ENCODE results near the gene PAK6. TPM values are rescaled to one million over a fixed set of nuclear protein-coding genes. Genes with fewer than 3 reads are reported as not detected.

Gene PAK6
- polyA plus RNA-seq, 3 donors = 6.8 to 8.0 (median 7.7) TPM

GRCh38 chr15:40240619-40241221 is 1.9 kb downstream of the PAK6 start:
- DNase-seq = no peak

- DNase-seq = no peak
Measured at GRCh38 chr15:40241269-40242212, 2.7 kb downstream of the PAK6 start.

- no peak for DNase-seq
Measured at GRCh38 chr15:40242213-40242599, 3.3 kb downstream of the PAK6 start.

GRCh38 chr15:40242601-40243000 is 3.7 kb downstream of the PAK6 start:
- no peak for DNase-seq

GRCh38 chr15:40243126-40243810 is 4.4 kb downstream of the PAK6 start:
- DNase-seq = no peak

- no peak for DNase-seq
Measured at GRCh38 chr15:40244961-40245523, 6.2 kb downstream of the PAK6 start.

GRCh38 chr15:40245666-40246450 is 7.0 kb downstream of the PAK6 start:
- DNase-seq = no peak

GRCh38 chr15:40246496-40247280 is 7.8 kb downstream of the PAK6 start:
- DNase-seq = no peak

GRCh38 chr15:40247406-40247971 is 8.6 kb downstream of the PAK6 start:
- DNase-seq = no peak

GRCh38 chr15:40248006-40248783 is 9.3 kb downstream of the PAK6 start:
- DNase-seq = no peak

GRCh38 chr15:40249477-40250303 is 10.8 kb downstream of the PAK6 start:
- DNase-seq = no peak

- DNase-seq = no peak
Measured at GRCh38 chr15:40250304-40250656, 11.4 kb downstream of the PAK6 start.

GRCh38 chr15:40250771-40251483 is 12.1 kb downstream of the PAK6 start:
- DNase-seq = no peak

- no peak for DNase-seq
Measured at GRCh38 chr15:40251486-40252140, 12.8 kb downstream of the PAK6 start.

- DNase-seq = no peak
Measured at GRCh38 chr15:40252141-40252437, 13.2 kb downstream of the PAK6 start.

- DNase-seq = no peak
Measured at GRCh38 chr15:40252438-40253166, 13.7 kb downstream of the PAK6 start.
